HCT116 (cell line): ENCODE measurements around the gene PGAP6. TPM values are rescaled to one million over a fixed set of nuclear protein-coding genes. Genes with fewer than 3 reads are reported as not detected.

Experiments used
- ATAC-seq: fragments of 200-7000 bp; cut with Tn5 transposase; 2 replicates; pipeline ENCODE4 v1.9.1; 2020; ENCODE audit warnings: mild to moderate bottlenecking, moderate library complexity
- BruUV-seq: library from RNA; stranded (reverse); fragments of 400-500 nt; replicated peaks from 2 replicates; lab custom pipeline; 2021; lab: Mats Ljungman, UMichigan
- CTCF ChIA-PET: fragments of 300-600 bp; sonication (Branson Sonifier 250); formaldehyde crosslinking; loops from one replicate; lab custom pipeline; 2021; ENCODE audit warnings: antibody characterized with exemption; lab: Charles Lee
- POLR2A ChIA-PET: fragments of 300-600, 350-600 bp; sonication (Branson Sonifier 250); formaldehyde crosslinking; loops from one replicate; lab custom pipeline; 2021; ENCODE audit warnings: antibody characterized with exemption; lab: Charles Lee
- RAD21 ChIA-PET, 2 experiments: fragments of 300-600 bp; sonication (Branson Sonifier 250); formaldehyde crosslinking; loops; one replicate each; lab custom pipeline; 2023; ENCODE audit warnings: low total read pairs in 2 of 2; ENCODE audit not compliant: uncharacterized antibody in 2 of 2, unreplicated experiment in 2 of 2, low non-redundant PET in 1 of 2; lab: Charles Lee
- DNase-seq: peaks from one replicate; pipeline ENCODE4 v3.0.0-alpha.2; 2010; ENCODE audit warnings: low read depth, low spot score
- H2AFZ ChIP-seq: fragments of 200-600 bp; shearing (Covaris generic), sonication (generic); 2 replicates; pipeline ENCODE4 v1.6.1; 2017; ENCODE audit warnings: low read depth, mixed run types, mixed read lengths, antibody characterized with exemption, low read length; ENCODE audit not compliant: poor library complexity, severe bottlenecking
- H3K27ac ChIP-seq: 2 replicates; pipeline ENCODE4 v1.5.1; 2012; ENCODE audit warnings: low read depth, low read length
- H3K27me3 ChIP-seq: fragments of 200-600 bp; sonication (generic); 2 replicates; pipeline ENCODE4 v1.6.1; 2016; ENCODE audit warnings: mixed run types, low read length, mixed read lengths; ENCODE audit not compliant: insufficient read depth
- H3K36me3 ChIP-seq, 2 experiments: fragments of 200-500 bp in 1 of 2; fragments of 200-600 bp in 1 of 2; sonication (Bioruptor generic) in 1 of 2; sonication (generic) in 1 of 2; 2 replicates each; pipeline versions ENCODE4 v1.5.1 to v1.6.1; 2014 to 2016; ENCODE audit warnings: low read length in 2 of 2, inconsistent platforms in 1 of 2, mixed read lengths in 1 of 2, mixed run types in 1 of 2; ENCODE audit not compliant: insufficient read depth in 2 of 2, control insufficient read depth in 1 of 2
- H3K4me1 ChIP-seq, 2 experiments: fragments of 200-600 bp in 1 of 2; sonication (generic) in 1 of 2; 2 replicates each; pipeline versions ENCODE4 v1.5.1 to v1.6.1; 2012 to 2017; ENCODE audit warnings: low read length in 2 of 2, inconsistent platforms in 1 of 2, mild to moderate bottlenecking in 1 of 2, mixed read lengths in 1 of 2, mixed run types in 1 of 2, moderate library complexity in 1 of 2; ENCODE audit not compliant: insufficient read depth in 2 of 2, control insufficient read depth in 1 of 2
- H3K4me2 ChIP-seq: fragments of 200-600 bp; sonication (generic); 2 replicates; pipeline ENCODE4 v1.6.1; 2017; ENCODE audit warnings: mixed run types, low read length, mixed read lengths
- H3K4me3 ChIP-seq, 2 experiments: fragments of 200-600 bp in 1 of 2; sonication (generic) in 1 of 2; replicated peaks in 1 of 2; 2 replicates each; pipeline ENCODE4 v1.5.1; 2011 to 2016; ENCODE audit warnings: low read length in 2 of 2, control low read depth in 1 of 2, low read depth in 1 of 2, mild to moderate bottlenecking in 1 of 2, mixed read lengths in 1 of 2, mixed run types in 1 of 2
- H3K79me2 ChIP-seq: fragments of 200-600 bp; sonication (generic); 2 replicates; pipeline ENCODE4 v1.6.1; 2017; ENCODE audit warnings: mild to moderate bottlenecking, mixed run types, low read length, moderate library complexity, mixed read lengths; ENCODE audit not compliant: insufficient read depth
- H3K9ac ChIP-seq: fragments of 200-600 bp; sonication (generic); 2 replicates; pipeline ENCODE4 v1.6.1; 2016; ENCODE audit warnings: low read length, mixed read lengths
- H3K9me2 ChIP-seq: fragments of 200-600 bp; sonication (generic), shearing (Covaris generic); 2 replicates; pipeline ENCODE4 v1.6.1; 2017; ENCODE audit warnings: mixed run types, mild to moderate bottlenecking, moderate library complexity; ENCODE audit not compliant: insufficient read depth
- H3K9me3 ChIP-seq, 2 experiments: fragments of 200-500 bp in 1 of 2; fragments of 200-600 bp in 1 of 2; sonication (Bioruptor generic) in 1 of 2; sonication (generic) in 1 of 2; 2 replicates each; pipeline ENCODE4 v1.6.1; 2014 to 2017; ENCODE audit warnings: low read length in 2 of 2, mixed read lengths in 2 of 2, inconsistent platforms in 1 of 2, low read depth in 1 of 2, mild to moderate bottlenecking in 1 of 2, mixed run types in 1 of 2, moderate library complexity in 1 of 2; ENCODE audit not compliant: control insufficient read depth in 1 of 2, insufficient read depth in 1 of 2
- H4K20me1 ChIP-seq: fragments of 200-600 bp; sonication (generic), shearing (Covaris generic); 2 replicates; pipeline ENCODE4 v1.6.1; 2017; ENCODE audit warnings: mixed run types, mild to moderate bottlenecking, moderate library complexity; ENCODE audit not compliant: insufficient read depth
- CBX3 ChIP-seq: IDR thresholded peaks from 2 replicates; pipeline ENCODE4 v1.6.1; 2012; ENCODE audit warnings: low read depth
- CTCF ChIP-seq, 3 experiments: fragments of 200-600 bp in 1 of 3; sonication (generic) in 1 of 3; IDR thresholded peaks in 2 of 3; conservative IDR thresholded peaks in 1 of 3; 2 replicates each; pipeline ENCODE4 v1.5.1; 2012 to 2017; ENCODE audit warnings: low read depth in 2 of 3, low read length in 2 of 3, antibody characterized with exemption in 1 of 3, borderline replicate concordance in 1 of 3, control low read depth in 1 of 3, mild to moderate bottlenecking in 1 of 3, mixed read lengths in 1 of 3, mixed run types in 1 of 3, moderate library complexity in 1 of 3; ENCODE audit not compliant: insufficient read depth in 1 of 3
- EZH2 ChIP-seq: fragments of 200-600 bp; sonication (generic); IDR thresholded peaks from 2 replicates; pipeline ENCODE4 v1.6.1; 2017; ENCODE audit warnings: antibody characterized with exemption, mixed run types
- MAX ChIP-seq: IDR thresholded peaks from 2 replicates; pipeline ENCODE4 v1.6.1; 2012
- RAD21 ChIP-seq: IDR thresholded peaks from 2 replicates; pipeline ENCODE4 v1.6.1; 2012; ENCODE audit warnings: low read depth, mild to moderate bottlenecking
- SP1 ChIP-seq: IDR thresholded peaks from 2 replicates; pipeline ENCODE4 v1.6.1; 2012; ENCODE audit warnings: low read depth
- ZBTB33 ChIP-seq: IDR thresholded peaks from 2 replicates; pipeline ENCODE4 v1.6.1; 2011; ENCODE audit warnings: mild to moderate bottlenecking, low read length, moderate library complexity; ENCODE audit not compliant: insufficient replicate concordance; ENCODE audit errors: extremely low read depth
- ZFX ChIP-seq: fragments of 450-650 bp; IDR thresholded peaks from 2 replicates; pipeline ENCODE4 v1.6.1; 2017
- ZNF274 ChIP-seq: fragments of 200-500 bp; sonication (Bioruptor generic); IDR thresholded peaks from 2 replicates; pipeline ENCODE4 v1.6.1; 2014; ENCODE audit warnings: mild to moderate bottlenecking, low read depth, low read length, inconsistent platforms
- intact Hi-C: fragments of 100-400 bp; cut with micrococcal nuclease; formaldehyde crosslinking; loops from 2 replicates; pipeline ENCODE4 v1.10.0; 2022
- total RNA-seq: library from RNA; stranded (reverse); gene quantifications from one replicate; pipeline ENCODE4 v1.2.1, GENCODE V29; 2021; ENCODE audit not compliant: unreplicated experiment

The PGAP6 gene
- total RNA-seq, 1 experiment from 2014 or later = 35.4 TPM

GRCh38 chr16:430904-431303, 49.1 kb upstream of the PGAP6 start:
- peaks cover 0 to 17% of the 10 kb centered on the region in 2 experiments; a peak in 2 of 4 replicates for H3K4me1 ChIP-seq
- ChIA-PET POLR2A (no interaction called here), RAD21 (no interaction called here), CTCF (no interaction called here)
- no peaks in the 10 kb centered on the region for H3K9me3 ChIP-seq
- ATAC-seq = no peak
- DNase-seq = no peak
- H3K4me3 ChIP-seq = no peak overlapping the region
- intact Hi-C loops = no loop called here
- H3K27ac ChIP-seq = no peak overlapping the region
- no peak overlapping the region for H3K9ac ChIP-seq
- H3K4me2 ChIP-seq = no peak overlapping the region
- no peaks in the 10 kb centered on the region for H3K36me3 ChIP-seq
- no peaks in the 10 kb centered on the region for H3K9me2 ChIP-seq
- no peak overlapping the region for H2AFZ ChIP-seq
- TF ChIP-seq ZBTB33 (no peak), EZH2 (no peak), ZNF274 (no peak), ZFX (no peak), RAD21 (no peak), SP1 (no peak), CTCF (IDR thresholded peaks at IDR 0.05 in 2 of 3, conservative IDR thresholded peaks at IDR 0.05 in 1 of 3; ENCODE audit: borderline replicate concordance in 1 of 3, insufficient read depth in 1 of 3, low read depth in 2 of 3, low read length in 2 of 3) (no peak), CBX3 (no peak), MAX (no peak)
- peaks cover 15% of the 10 kb centered on the region; the same call in 1 of the 2 replicates for H3K79me2 ChIP-seq
- H4K20me1 ChIP-seq = no peaks in the 10 kb centered on the region
- H3K27me3 ChIP-seq = no peaks in the 10 kb centered on the region
- no TSS peak for BruUV-seq
